Chondrocyte (in vitro differentiated cells): ENCODE measurements around the gene LACTBL1. TPM values are rescaled to one million over a fixed set of nuclear protein-coding genes. Genes with fewer than 3 reads are reported as not detected.
A peak's percentile ranks its signal among the peaks of the same experiment; 100 is the strongest.

ENCODE experiments used
- DNase-seq: peaks from one replicate; pipeline ENCODE4 v3.0.0; 2021; ENCODE audit warnings: mixed read lengths, low spot score
- H3K27ac Mint-ChIP-seq: one replicate; pipeline ENCODE4 v1.8.0; 2021; ENCODE audit warnings: mild to moderate bottlenecking, moderate library complexity, mixed read lengths; ENCODE audit not compliant: unreplicated experiment
- H3K27me3 Mint-ChIP-seq: 2 replicates; pipeline ENCODE4 v1.8.0; 2021; ENCODE audit warnings: low read depth, mixed read lengths
- H3K36me3 Mint-ChIP-seq: 2 replicates; pipeline ENCODE4 v1.8.0; 2021; ENCODE audit warnings: low read depth, mixed read lengths
- H3K4me1 Mint-ChIP-seq: 2 replicates; pipeline ENCODE4 v1.8.0; 2021; ENCODE audit warnings: low read depth, mild to moderate bottlenecking, mixed read lengths
- H3K4me3 Mint-ChIP-seq: one replicate; pipeline ENCODE4 v1.8.0; 2021; ENCODE audit warnings: mild to moderate bottlenecking, moderate library complexity, mixed read lengths; ENCODE audit not compliant: unreplicated experiment
- H3K9me3 Mint-ChIP-seq: 2 replicates; pipeline ENCODE4 v1.8.0; 2021; ENCODE audit warnings: low read depth, mixed read lengths
- CTCF ChIP-seq: fragments of 200-600 bp; sonication (generic); IDR thresholded peaks from 2 replicates; pipeline ENCODE4 v1.5.0; 2021; ENCODE audit warnings: antibody characterized with exemption, mild to moderate bottlenecking, moderate library complexity
- total RNA-seq: library from RNA; stranded (reverse); gene quantifications from 3 replicates; pipeline ENCODE4 v1.2.1, GENCODE V29; 2021

LACTBL1 gene
- total RNA-seq, 1 donor from 2014 or later, result not detected

- no peak for TF ChIP-seq CTCF
- Mint-ChIP-seq H3K4me1 (no peaks in the 10 kb centered on the region), H3K9me3 (no peaks in the 10 kb centered on the region), H3K27ac (no peak overlapping the region), H3K27me3 (peaks cover 3% of the 10 kb centered on the region), H3K36me3 (no peaks in the 10 kb centered on the region), H3K4me3 (no peak overlapping the region)
- no peak for DNase-seq
Observed at GRCh38 chr1:22955146-22955545, 17.5 kb downstream of the LACTBL1 start.

DNA sequence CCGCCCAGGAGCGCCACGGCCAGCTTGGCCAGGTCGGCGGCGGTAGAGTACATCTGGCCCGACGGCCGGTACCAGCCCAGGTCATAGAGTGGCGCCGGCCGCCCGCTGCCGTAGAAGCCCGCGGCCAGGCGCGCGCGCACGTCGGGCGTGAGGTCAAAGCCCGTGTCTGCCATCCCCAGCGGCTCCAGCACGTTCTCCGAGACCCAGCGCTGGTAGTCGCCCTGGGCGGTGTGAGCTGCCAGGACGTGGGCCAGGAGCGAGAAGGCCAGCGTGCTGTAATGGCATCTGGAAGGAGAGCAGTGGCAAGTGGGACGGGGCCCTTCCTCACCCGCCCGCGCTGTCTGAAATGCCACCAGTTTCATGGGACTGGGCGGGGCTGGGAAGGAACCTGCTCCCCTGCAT is 18.9 kb downstream of the LACTBL1 start:
- Mint-ChIP-seq H3K4me3 (no peak overlapping the region), H3K4me1 (no peaks in the 10 kb centered on the region), H3K9me3 (no peaks in the 10 kb centered on the region), H3K27me3 (peaks cover 6% of the 10 kb centered on the region), H3K36me3 (no peaks in the 10 kb centered on the region), H3K27ac (no peak overlapping the region)
- TF ChIP-seq CTCF, result no peak
- no peak for DNase-seq

DNA sequence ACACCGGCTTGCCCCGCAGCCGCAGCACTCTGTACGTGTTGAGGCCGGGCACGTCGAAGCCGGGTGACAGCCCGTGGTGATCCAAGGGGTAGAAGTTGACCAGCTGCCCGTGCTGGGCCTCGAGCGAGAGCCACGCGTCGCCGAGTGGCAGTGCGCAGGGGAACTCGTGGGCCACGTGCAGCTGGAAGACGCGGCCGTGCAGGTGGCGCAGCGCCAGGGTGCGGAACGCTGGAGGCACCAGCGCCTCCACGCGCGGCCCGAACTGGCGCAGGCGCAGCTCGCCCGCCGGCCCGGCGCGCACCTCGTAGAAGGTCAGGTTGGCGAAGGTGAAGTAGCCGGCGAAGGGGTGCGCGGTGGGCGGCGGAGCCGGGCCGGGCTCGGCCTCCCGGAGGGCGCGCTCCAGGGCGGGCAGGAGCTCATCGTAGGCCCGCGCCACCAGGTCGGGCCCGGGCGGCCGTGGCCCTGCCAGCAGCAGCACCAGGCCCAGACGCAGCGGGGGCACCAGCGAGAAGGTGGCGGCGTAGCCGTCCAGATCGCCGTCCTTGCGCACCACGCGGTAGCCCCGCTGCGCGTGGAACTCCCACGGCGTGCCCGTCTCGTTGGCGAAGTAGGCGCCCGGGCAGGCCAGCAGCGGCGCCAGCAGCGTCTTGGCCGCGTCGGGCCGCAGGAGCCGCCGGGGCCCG is 19.5 kb downstream of the LACTBL1 start:
- Mint-ChIP-seq H3K27ac (no peak overlapping the region), H3K36me3 (no peaks in the 10 kb centered on the region), H3K27me3 (peaks cover 10% of the 10 kb centered on the region), H3K9me3 (no peaks in the 10 kb centered on the region), H3K4me1 (no peaks in the 10 kb centered on the region), H3K4me3 (no peak overlapping the region)
- TF ChIP-seq CTCF, result no peak
- DNase-seq, result no peak

GRCh38 chr1:22952694-22953056 is 20.0 kb downstream of the LACTBL1 start:
- no peaks in the 10 kb centered on the region for H3K9me3 Mint-ChIP-seq
- peaks cover 10% of the 10 kb centered on the region for H3K27me3 Mint-ChIP-seq
- no peaks in the 10 kb centered on the region for H3K36me3 Mint-ChIP-seq
- no peaks in the 10 kb centered on the region for H3K4me1 Mint-ChIP-seq
- peak; percentile 68 for DNase-seq
- H3K27ac Mint-ChIP-seq, result no peak overlapping the region
- no peak for TF ChIP-seq CTCF
- H3K4me3 Mint-ChIP-seq, result no peak overlapping the region

DNA sequence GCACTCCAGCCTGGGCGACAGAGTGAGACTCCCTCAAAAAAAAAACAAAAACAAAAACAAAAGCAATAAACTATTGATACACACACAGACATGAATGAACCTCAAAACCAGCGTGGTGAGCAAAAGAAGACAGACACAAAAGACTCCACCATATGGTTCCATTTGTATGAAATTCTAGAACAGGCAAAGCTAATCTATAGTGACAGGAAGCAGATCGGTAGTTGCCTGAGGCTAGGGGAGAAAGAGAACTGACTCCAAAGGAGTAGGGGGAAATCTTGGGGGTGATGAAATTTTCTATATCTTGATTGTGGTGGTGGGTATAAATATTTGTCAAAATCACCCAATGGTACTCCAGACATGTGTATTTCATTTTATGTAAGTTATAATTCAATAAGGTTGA is 20.9 kb downstream of the LACTBL1 start:
- no peak for TF ChIP-seq CTCF
- Mint-ChIP-seq H3K27me3 (peaks cover 10% of the 10 kb centered on the region), H3K27ac (no peak overlapping the region), H3K9me3 (no peaks in the 10 kb centered on the region), H3K4me1 (no peaks in the 10 kb centered on the region), H3K4me3 (no peak overlapping the region), H3K36me3 (no peaks in the 10 kb centered on the region)
- DNase-seq, result no peak
